LoVo (cell line): ENCODE data around the gene CKAP4.

Experiments
- DNase-seq: peaks from one replicate; pipeline ENCODE4 v3.0.0-alpha.2; 2016; ENCODE audit warnings: low spot score

CKAP4 gene

DNA sequence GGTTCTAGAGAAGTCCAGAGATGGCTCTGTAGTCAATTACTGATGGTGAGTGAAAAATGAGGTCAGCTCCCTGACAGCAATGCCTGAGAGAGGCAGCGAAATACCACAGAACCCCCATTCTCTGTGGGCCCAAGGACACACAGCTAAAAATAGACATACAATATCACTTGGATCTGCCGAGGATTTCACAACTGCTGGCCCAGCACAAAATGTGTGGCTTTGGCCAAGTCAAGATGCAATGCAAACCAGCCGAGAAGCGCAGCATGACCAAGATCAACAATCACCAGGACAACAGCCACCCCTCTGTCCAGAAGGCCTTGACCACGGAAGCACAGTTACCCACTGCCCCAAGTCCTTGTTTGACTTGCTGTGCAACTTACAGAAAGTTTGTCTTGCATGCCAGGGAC, 52.2 kb downstream of the CKAP4 start:
- DNase-seq = no peak

DNA sequence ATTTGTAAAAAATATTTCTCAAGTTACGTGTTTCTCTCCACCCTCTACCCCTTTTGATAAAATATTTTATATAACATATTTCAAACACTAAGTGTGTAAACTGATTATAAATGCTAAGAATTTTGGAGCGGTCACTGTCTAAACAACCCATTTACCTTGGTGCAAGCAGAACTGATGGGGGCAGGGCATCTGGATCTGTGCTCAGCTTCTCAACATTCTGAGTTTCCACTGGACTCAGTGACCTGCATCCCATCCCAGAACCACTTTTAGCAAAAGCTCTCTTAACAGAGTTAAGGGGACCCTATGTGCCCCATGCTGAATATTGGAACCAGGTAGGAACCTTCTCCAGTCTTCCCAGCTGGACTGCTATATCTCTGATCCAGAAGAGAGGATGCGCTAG, 53.5 kb downstream of the CKAP4 start:
- DNase-seq = no peak

DNA sequence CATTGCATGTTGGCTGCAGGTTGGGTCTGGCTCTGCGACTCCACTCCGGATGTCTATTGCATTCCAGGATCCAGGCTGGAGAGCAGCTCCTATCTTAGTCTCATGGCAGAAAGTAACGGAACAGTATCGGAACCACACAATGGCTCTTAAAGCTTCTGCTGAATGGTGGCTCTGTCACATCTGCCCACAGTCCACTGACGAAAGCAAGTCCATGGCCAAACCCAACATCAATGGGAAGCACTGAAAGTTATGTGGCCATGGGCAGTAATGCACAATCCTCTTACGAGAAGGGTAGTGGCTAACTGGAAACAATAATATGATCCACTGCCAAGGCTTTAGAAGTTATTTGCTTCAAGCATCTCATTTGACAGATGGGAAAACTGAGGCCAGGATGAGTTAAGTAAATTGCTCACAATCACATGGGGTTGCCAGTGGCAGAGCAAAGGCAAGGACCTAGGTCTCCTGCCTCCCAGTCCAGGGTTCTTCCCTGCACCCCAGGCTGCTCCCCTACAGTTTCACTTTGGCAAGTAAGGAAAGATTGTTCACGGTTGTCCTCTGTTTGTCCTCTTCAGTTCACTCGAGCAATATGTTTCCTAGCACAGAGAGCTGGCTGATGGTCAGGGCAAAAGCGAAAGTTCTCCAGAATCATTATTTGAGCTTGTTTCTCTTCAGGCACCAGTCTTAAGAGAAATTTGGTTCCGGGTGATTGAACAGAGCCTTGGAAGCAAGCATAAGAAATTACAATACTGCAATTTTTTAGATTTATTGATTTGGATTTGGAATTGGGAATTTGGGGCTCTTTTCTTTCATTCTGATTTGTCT, 54.2 kb downstream of the CKAP4 start:
- no peak for DNase-seq

DNA sequence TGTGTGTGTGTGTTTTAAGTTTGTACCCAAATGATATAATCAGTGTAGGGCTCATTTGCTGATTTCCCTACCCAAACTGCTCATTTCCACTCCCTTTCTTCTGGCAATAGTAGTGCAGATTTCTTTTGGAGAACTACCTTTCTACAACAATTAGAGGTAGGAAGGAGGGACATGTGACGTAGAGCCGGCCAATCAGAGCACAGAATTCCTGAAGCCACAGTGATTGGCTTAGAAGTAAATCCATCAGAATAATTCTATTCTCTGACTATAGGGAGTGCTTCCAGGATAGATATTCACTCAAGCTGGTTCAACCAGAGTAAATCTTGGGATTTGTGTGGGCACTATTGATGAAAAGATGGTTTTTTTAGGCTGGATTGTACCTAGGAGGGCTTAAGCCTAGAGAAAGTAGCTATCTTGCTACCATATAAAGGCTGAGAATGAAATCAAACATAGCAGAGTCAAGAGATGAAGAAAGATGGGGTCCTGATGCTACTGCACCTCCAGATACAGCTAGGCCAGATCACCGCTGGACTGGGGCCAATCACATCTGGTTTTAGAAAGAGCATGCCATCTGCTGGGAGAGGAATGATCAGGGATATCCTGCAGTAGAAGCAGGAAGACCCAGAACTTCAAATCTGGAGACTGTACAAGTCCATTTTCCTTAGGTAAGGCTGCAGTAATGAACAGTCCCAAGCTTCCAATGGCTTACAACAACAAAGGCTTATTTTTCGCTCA, 55.0 kb downstream of the CKAP4 start:
- DNase-seq = no peak

DNA sequence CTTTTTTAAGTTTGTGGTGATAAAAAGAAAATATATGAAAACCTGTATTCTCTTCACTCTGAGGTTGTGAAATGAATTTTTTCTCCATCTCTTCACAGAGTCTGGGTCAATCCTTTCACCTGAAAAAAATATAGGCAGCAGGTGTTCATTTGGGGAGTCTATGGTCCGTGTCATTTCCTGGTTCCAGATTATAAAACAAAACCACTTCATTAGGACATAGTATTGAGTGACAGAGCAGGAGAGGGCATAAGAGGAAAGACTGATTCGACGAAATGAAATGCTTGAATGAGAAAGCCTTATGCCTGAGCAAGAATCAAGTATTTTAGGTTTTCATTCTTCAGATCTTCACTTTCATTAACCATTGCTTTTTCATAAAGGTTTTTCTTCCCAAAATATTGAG, 57.2 kb downstream of the CKAP4 start:
- no peak for DNase-seq

DNA sequence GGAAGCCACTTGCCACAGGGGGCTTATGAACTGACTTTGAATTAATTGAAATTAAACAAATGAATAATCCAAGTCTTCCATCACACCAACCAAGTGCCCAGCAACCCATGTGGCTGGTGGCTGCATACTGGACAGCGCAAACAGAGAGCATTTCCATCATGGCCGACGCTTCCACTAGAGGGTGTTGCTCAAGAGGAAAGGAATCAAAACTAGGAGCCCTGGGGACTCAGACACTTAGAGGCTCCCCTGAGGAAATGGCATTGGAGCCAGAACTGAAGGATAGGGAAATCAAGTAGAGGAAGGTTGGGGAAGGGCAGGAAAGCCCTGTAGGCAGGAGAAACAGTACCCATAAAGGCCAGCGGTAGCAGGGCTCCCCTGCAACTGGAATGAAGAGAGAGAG, 58.5 kb downstream of the CKAP4 start:
- DNase-seq = no peak

DNA sequence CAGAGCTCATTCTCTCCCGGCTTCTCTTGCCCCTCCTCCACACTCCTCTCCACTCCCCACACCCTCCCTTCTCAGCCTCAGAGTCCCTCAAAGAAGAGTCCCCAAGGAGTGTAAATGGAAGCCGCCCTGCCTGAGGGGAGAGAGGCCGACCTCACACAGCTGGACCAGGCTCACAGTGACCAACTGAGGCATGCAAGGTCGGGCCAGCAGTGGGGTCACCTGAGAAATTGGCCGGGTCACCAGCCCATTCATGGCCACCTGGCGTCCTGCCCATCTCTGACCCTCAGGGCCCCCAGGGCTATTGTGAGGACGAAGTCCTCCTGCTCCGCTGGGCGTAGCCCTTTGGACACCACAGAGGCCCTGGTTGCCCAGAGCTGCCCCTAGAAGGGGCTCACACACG, 59.6 kb downstream of the CKAP4 start:
- no peak for DNase-seq
